Spleen (tissue), 7 donors: Measurements from ENCODE around the gene PLA2G6.

ENCODE experiments used
- POLR2A ChIP-seq, 3 donors: fragments of 450-650 bp; IDR thresholded peaks; one replicate each; pipeline ENCODE4 v1.5.1; 2017; ENCODE audit warnings: antibody characterized with exemption in 3 of 3, mild to moderate bottlenecking in 1 of 3
- POLR2AphosphoS5 ChIP-seq, 3 donors: sonication (generic); formaldehyde crosslinking; IDR thresholded peaks; one replicate each; pipeline ENCODE4 v1.5.1; 2017; ENCODE audit warnings: antibody characterized with exemption in 3 of 3
- TF ChIP-seq, protein P1 (sequence below), 11 experiments: fragments of 200-600 bp in 7 of 11; fragments of 450-650 bp in 4 of 11; sonication (generic) in 4 of 11; IDR thresholded peaks in 8 of 11; conservative IDR thresholded peaks in 3 of 11; 1 replicate in 7 of 11; 2 replicates in 4 of 11; pipeline versions ENCODE4 v1.4.0 to v1.8.0; 2016 to 2021; ENCODE audit warnings: antibody characterized with exemption in 11 of 11, inconsistent platforms in 4 of 11, mild to moderate bottlenecking in 1 of 11
- donor health status: DM: no; HTN: no; CAD: no; lungs with moderate emphysema.
- donor health status: DM: no; HTN: no; CAD: no.
- donor health status: DM: no; HTN: no; CAD: no.

DNA sequence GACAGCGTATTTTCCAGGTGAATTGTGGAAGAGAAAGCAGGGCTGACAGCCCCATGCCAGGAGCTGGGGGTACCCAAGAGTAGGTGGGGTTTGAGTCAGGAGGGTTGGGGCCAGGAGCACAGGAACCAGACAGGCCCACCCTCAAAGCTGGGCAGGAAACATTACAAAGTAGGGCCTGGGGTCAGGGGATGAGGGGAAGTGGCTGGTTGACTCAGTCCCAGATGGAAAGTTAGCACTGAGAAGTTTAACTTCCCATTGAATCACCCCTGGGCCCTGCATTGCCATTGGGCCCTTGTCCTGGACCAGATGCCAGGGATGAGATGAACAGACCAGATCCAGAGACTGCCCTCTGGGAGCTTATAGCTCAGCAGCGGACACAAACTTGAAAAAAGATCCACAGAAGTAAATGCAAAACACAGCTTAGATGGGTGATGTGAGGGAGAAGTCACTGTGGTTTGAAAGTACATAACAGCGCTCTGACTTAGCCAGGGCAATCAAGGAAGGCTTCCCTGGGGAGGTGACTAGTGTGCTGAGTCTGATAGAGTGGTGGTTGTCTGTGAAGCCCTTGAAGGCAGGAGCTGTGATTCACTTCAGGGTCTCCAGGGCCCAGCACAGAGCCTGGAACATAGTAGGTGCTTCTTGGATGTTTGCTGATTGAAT, 22.4 kb upstream of the PLA2G6 start:
- TF ChIP-seq, protein P1, sequence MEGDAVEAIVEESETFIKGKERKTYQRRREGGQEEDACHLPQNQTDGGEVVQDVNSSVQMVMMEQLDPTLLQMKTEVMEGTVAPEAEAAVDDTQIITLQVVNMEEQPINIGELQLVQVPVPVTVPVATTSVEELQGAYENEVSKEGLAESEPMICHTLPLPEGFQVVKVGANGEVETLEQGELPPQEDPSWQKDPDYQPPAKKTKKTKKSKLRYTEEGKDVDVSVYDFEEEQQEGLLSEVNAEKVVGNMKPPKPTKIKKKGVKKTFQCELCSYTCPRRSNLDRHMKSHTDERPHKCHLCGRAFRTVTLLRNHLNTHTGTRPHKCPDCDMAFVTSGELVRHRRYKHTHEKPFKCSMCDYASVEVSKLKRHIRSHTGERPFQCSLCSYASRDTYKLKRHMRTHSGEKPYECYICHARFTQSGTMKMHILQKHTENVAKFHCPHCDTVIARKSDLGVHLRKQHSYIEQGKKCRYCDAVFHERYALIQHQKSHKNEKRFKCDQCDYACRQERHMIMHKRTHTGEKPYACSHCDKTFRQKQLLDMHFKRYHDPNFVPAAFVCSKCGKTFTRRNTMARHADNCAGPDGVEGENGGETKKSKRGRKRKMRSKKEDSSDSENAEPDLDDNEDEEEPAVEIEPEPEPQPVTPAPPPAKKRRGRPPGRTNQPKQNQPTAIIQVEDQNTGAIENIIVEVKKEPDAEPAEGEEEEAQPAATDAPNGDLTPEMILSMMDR (IDR thresholded peaks at IDR 0.05 in 8 of 11, conservative IDR thresholded peaks at IDR 0.05 in 3 of 11), result no peak
- no peak for TF ChIP-seq POLR2A (IDR thresholded peaks at IDR 0.05)
- TF ChIP-seq POLR2AphosphoS5 (IDR thresholded peaks at IDR 0.05), result no peak
